ENCODE results near the gene F2RL2. TPM values are rescaled to one million over a fixed set of nuclear protein-coding genes. Genes with fewer than 3 reads are reported as not detected.

F2RL2 gene
- total RNA-seq, 1 experiment from 2014 or later = not detected

- H3K27ac Mint-ChIP-seq = no peak overlapping the region
Measured at GRCh38 chr5:76664079-76664478, 40.9 kb upstream of the F2RL2 start.

More at GRCh38 chr5:76664079-76664478, 40.9 kb upstream of the F2RL2 start:
- no peak overlapping the region for H3K56ac ChIP-seq (ENCODE audit: insufficient read length, low read depth, low read length)
- WGBS (ENCODE audit: extremely low coverage, insufficient read length, low lambda C conversion rate) = no CpG with 5 or more reads among the region's 6 CpGs
- H3K23ac ChIP-seq (ENCODE audit: insufficient read length, low read depth, low read length) = no peak overlapping the region
- no peaks in the 10 kb centered on the region for H3K79me1 ChIP-seq (ENCODE audit: insufficient read depth, low read depth, low read length, poor library complexity, severe bottlenecking)
- H3K9me3 Mint-ChIP-seq = no peaks in the 10 kb centered on the region
- no peak overlapping the region for H2AFZ ChIP-seq (ENCODE audit: low read length)
- no peak overlapping the region for H3K4ac ChIP-seq (ENCODE audit: low read depth, low read length)
- H3K36me3 Mint-ChIP-seq (ENCODE audit: insufficient read depth in 1 of 3, low read depth in 3 of 3) = peaks cover 0 to 5% (median 2%) of the 10 kb centered on the region in 3 experiments; a peak in 2 of 7 replicates
- no peak overlapping the region for H4K5ac ChIP-seq (ENCODE audit: insufficient read length, low read depth, low read length)
- no peak overlapping the region for H2BK20ac ChIP-seq (ENCODE audit: low read depth, low read length, poor library complexity, severe bottlenecking)
- no peaks in the 10 kb centered on the region for H3K4me1 ChIP-seq (ENCODE audit: insufficient read depth, low read length)
- no peak overlapping the region for H3K14ac ChIP-seq (ENCODE audit: insufficient read depth, low read length)
- no peak overlapping the region for H4K91ac ChIP-seq (ENCODE audit: insufficient read length, low read depth, low read length)
- H2AK5ac ChIP-seq (ENCODE audit: insufficient read length, low read length) = no peak overlapping the region
- H3K4me2 ChIP-seq (ENCODE audit: insufficient read depth, insufficient read length, low read length) = no peak overlapping the region
- H3T11ph ChIP-seq (ENCODE audit: low read length) = no peak overlapping the region
- TF ChIP-seq CTCF (conservative IDR thresholded peaks at IDR 0.05) = no peak
- no peak overlapping the region for H3K27ac ChIP-seq (ENCODE audit: insufficient read length, low read depth, low read length)
- H2BK12ac ChIP-seq (ENCODE audit: insufficient read length, low read depth, low read length) = no peak overlapping the region
- H3K18ac ChIP-seq (ENCODE audit: insufficient read length, low read depth, low read length) = no peak overlapping the region
- no peaks in the 10 kb centered on the region for H4K20me1 ChIP-seq (ENCODE audit: control insufficient read depth, insufficient read depth, insufficient read length)
- H4K8ac ChIP-seq (replicated peaks; ENCODE audit: insufficient read length, low read depth, low read length) = no peak overlapping the region
- no peak overlapping the region for H2BK15ac ChIP-seq (ENCODE audit: low read depth, low read length)
- no peaks in the 10 kb centered on the region for H3K27me3 Mint-ChIP-seq (ENCODE audit: low read depth)
- no peaks in the 10 kb centered on the region for H3K4me1 Mint-ChIP-seq
- no peak overlapping the region for H3K4me3 Mint-ChIP-seq
- no peak overlapping the region for H2BK5ac ChIP-seq (ENCODE audit: insufficient read length, low read length)
- no peak for DNase-seq
- no peaks in the 10 kb centered on the region for H3K79me2 ChIP-seq (ENCODE audit: insufficient read depth, low read length)
- no peak overlapping the region for H2BK120ac ChIP-seq (ENCODE audit: low read depth, low read length, poor library complexity, severe bottlenecking)
- H3K23me2 ChIP-seq (ENCODE audit: insufficient read length, low read depth, low read length, poor library complexity, severe bottlenecking) = no peaks in the 10 kb centered on the region
- H3K9me3 ChIP-seq (ENCODE audit: control insufficient read depth, low read depth, low read length) = no peaks in the 10 kb centered on the region
- no peak overlapping the region for H3K9ac ChIP-seq (ENCODE audit: extremely low read depth, insufficient read length, low read length)
- no peaks in the 10 kb centered on the region for H3K27me3 ChIP-seq (ENCODE audit: insufficient read depth, low read length)

All from H9 (cell line).